ENCODE measurements around the gene SETD1B.

- no peak for TF ChIP-seq POLR2A (IDR thresholded peaks at IDR 0.05; ENCODE audit: low read depth, low read length)
- TF ChIP-seq POLR2AphosphoS5 (IDR thresholded peaks at IDR 0.05; ENCODE audit: low read depth, low read length), result no peak
Measured at GRCh38 chr12:121776190-121777098, 27.4 kb upstream of the SETD1B start.

Measured in GM12892 (cell line).